Nephron progenitor cell (in vitro differentiated cells): Measurements from ENCODE around the gene NFATC1.

Source experiments
- DNase-seq: peaks from one replicate; pipeline ENCODE4 v3.0.0; 2021
- H3K27ac Mint-ChIP-seq: 2 replicates; pipeline ENCODE4 v1.8.0; 2021; ENCODE audit warnings: mild to moderate bottlenecking, moderate library complexity, mixed read lengths
- H3K27me3 Mint-ChIP-seq: 2 replicates; pipeline ENCODE4 v1.8.0; 2021; ENCODE audit warnings: mild to moderate bottlenecking, low read depth, mixed read lengths; ENCODE audit not compliant: poor library complexity
- H3K36me3 Mint-ChIP-seq: 2 replicates; pipeline ENCODE4 v1.8.0; 2021; ENCODE audit warnings: low read depth, mixed read lengths
- H3K4me1 Mint-ChIP-seq: 2 replicates; pipeline ENCODE4 v1.8.0; 2021; ENCODE audit warnings: mixed read lengths
- H3K4me3 Mint-ChIP-seq: 2 replicates; pipeline ENCODE4 v1.8.0; 2021; ENCODE audit warnings: mild to moderate bottlenecking, moderate library complexity, mixed read lengths
- H3K9me3 Mint-ChIP-seq: 2 replicates; pipeline ENCODE4 v1.8.0; 2021; ENCODE audit warnings: mild to moderate bottlenecking, moderate library complexity, mixed read lengths
- TF ChIP-seq, protein P1 (sequence below): fragments of 200-600 bp; sonication (generic); IDR thresholded peaks from 2 replicates; pipeline ENCODE4 v1.5.0; 2021; ENCODE audit warnings: antibody characterized with exemption

NFATC1 gene

DNA sequence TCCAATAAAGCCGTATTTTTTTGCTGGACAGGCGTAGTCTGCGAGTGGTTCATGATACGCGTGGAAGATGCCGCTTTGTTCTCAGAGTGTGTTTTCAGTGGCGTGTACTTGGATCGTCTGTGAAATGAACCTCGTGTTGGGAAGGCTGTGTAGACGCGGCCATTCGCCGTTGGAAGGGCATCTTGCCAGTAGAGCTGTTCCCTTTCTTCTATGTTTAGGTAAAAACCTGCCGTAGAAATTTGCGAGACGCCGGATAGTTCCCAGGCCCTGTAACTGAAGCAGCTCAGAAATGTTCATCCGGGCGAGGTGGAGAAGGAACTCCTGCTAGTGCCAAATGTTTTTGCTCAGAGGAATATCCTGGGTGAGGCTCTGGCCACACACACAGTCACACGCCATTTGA, 133.6 kb downstream of the NFATC1 start:
- peaks cover 8% of the 10 kb centered on the region for H3K4me1 Mint-ChIP-seq
- TF ChIP-seq, protein P1, sequence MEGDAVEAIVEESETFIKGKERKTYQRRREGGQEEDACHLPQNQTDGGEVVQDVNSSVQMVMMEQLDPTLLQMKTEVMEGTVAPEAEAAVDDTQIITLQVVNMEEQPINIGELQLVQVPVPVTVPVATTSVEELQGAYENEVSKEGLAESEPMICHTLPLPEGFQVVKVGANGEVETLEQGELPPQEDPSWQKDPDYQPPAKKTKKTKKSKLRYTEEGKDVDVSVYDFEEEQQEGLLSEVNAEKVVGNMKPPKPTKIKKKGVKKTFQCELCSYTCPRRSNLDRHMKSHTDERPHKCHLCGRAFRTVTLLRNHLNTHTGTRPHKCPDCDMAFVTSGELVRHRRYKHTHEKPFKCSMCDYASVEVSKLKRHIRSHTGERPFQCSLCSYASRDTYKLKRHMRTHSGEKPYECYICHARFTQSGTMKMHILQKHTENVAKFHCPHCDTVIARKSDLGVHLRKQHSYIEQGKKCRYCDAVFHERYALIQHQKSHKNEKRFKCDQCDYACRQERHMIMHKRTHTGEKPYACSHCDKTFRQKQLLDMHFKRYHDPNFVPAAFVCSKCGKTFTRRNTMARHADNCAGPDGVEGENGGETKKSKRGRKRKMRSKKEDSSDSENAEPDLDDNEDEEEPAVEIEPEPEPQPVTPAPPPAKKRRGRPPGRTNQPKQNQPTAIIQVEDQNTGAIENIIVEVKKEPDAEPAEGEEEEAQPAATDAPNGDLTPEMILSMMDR: no peak
- H3K9me3 Mint-ChIP-seq: peaks cover 3% of the 10 kb centered on the region
- no peak for DNase-seq
- H3K27ac Mint-ChIP-seq: no peak overlapping the region
- H3K36me3 Mint-ChIP-seq: peaks cover 7% of the 10 kb centered on the region
- no peak overlapping the region for H3K4me3 Mint-ChIP-seq
- H3K27me3 Mint-ChIP-seq: peaks cover 38% of the 10 kb centered on the region

DNA sequence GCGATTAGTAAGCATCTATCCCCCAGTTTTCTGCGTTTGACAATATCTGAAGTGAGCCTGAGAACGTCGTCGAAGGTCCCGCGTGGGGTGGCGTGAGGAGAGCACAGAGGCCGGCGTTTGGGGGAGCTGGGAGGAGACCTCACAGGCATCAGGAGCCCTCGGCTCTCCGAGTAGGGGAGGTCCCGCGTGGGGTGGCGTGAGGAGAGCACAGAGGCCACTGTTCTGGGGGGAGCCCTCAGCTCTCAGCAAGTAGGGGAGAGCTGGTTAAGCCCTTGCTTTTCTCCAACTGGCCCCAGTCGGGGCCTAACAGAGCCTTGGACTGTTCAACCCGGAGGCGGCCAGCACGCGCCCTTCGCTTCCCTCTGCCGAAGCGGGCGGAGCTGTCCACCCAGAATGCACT, 134.3 kb downstream of the NFATC1 start:
- H3K27ac Mint-ChIP-seq: no peak overlapping the region
- no peak for DNase-seq
- H3K4me1 Mint-ChIP-seq: peaks cover 8% of the 10 kb centered on the region
- peaks cover 40% of the 10 kb centered on the region for H3K27me3 Mint-ChIP-seq
- TF ChIP-seq, protein P1: no peak
- H3K9me3 Mint-ChIP-seq: peaks cover 3% of the 10 kb centered on the region
- no peak overlapping the region for H3K4me3 Mint-ChIP-seq
- peaks cover 7% of the 10 kb centered on the region for H3K36me3 Mint-ChIP-seq

DNA sequence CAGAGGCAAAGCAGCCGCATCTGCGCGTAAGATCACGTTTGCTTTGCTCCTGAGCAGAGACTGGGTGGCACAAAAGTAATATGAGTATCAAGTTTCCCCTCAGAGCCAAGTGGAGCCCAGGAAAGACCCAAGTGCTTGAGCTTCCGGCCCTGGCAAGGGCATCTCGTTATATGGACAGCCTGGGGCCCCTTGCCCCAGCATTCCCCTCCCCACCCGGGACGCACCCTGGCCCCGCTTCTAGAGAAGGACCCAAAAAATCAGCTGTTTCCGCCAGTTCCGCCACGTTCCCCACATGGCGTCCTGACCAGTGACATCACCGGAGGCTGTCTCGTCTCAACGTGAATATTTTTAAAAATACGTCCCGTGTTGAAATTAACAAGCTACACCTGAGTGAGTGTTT, 135.1 kb downstream of the NFATC1 start:
- H3K27ac Mint-ChIP-seq: no peak overlapping the region
- H3K36me3 Mint-ChIP-seq: peaks cover 7% of the 10 kb centered on the region
- peaks cover 45% of the 10 kb centered on the region for H3K27me3 Mint-ChIP-seq
- no peak overlapping the region for H3K4me3 Mint-ChIP-seq
- DNase-seq: no peak
- TF ChIP-seq, protein P1: no peak
- peaks cover 8% of the 10 kb centered on the region for H3K4me1 Mint-ChIP-seq
- peaks cover 3% of the 10 kb centered on the region for H3K9me3 Mint-ChIP-seq

DNA sequence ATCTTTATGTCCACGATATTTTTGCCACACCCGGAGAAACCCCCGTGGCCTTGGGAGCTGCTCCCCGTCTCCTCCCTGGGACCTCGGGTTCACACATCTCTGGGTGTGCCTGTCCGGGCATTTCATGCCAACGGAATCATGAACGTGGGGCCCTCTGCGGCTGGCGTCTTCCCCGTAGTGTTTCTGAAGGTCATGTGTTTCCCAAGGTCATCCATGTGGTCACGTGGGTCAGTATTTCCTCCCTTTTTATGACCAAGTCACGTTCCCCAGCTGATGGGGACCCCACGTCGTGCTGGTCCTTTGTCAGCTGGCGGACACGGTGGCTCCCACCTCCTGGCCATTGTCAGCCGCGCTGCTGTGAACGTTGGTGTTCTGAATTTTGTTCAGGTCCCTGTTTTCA, 135.7 kb downstream of the NFATC1 start:
- Mint-ChIP-seq H3K4me1 (peaks cover 8% of the 10 kb centered on the region), H3K27ac (no peak overlapping the region), H3K36me3 (peaks cover 7% of the 10 kb centered on the region), H3K27me3 (peaks cover 47% of the 10 kb centered on the region), H3K4me3 (no peak overlapping the region), H3K9me3 (peaks cover 3% of the 10 kb centered on the region)
- TF ChIP-seq, protein P1: no peak
- DNase-seq: no peak

DNA sequence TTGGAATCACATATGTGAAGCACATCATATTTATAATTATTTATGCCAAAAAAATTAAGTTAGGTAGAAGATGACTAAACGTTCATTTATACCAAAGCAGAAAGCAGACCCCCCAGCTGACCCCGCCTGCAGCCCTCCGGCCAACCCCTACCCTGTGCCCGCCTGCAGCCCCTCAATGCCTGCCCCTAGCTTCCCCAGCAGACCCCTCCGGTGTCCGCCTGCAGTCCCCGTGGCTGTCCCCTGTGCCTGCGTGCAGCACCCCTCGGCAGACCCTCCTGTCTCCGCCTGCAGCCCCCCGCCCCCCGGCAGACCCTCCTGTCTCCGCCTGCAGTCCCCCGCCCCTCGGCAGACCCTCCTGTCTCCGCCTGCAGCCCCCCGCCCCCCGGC, 136.2 kb downstream of the NFATC1 start:
- peaks cover 8% of the 10 kb centered on the region for H3K4me1 Mint-ChIP-seq
- H3K27me3 Mint-ChIP-seq: peaks cover 48% of the 10 kb centered on the region
- TF ChIP-seq, protein P1: no peak
- no peak overlapping the region for H3K27ac Mint-ChIP-seq
- peaks cover 3% of the 10 kb centered on the region for H3K9me3 Mint-ChIP-seq
- H3K36me3 Mint-ChIP-seq: peaks cover 7% of the 10 kb centered on the region
- no peak overlapping the region for H3K4me3 Mint-ChIP-seq
- DNase-seq: no peak

DNA sequence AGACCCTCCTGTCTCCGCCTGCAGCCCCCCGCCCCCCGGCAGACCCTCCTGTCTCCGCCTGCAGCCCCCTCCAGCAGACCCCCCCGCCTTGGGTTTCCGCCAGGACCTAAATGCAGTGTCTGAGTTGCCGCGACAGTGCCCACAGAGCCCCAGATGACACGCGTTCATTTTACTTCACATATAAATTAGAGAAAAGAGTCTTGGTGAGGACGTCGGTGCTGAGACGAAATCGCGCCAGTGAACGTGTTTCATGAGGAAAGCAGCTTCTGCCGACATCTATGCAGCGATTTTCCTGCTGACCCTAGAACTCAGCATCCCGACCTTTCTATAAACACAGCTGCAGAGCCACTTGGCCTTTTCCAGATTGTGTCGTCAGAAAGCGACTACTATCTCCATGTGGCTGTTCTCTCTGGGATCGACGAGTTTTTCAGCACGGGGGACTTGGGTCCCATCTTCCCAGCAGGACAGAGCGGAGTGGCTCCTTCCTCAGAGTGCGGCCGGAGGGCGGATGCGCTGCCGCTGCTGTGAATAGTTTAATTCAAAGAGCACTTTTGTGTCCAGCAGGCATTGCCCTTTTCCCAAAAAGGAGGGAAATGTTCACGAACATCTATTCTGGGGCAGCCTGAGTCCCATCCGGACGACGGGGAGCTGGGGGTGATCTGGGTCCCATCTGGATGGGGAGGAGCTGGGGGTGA, 136.7 kb downstream of the NFATC1 start:
- no peak overlapping the region for H3K4me3 Mint-ChIP-seq
- peaks cover 4% of the 10 kb centered on the region for H3K9me3 Mint-ChIP-seq
- DNase-seq: no peak
- H3K27ac Mint-ChIP-seq: no peak overlapping the region
- TF ChIP-seq, protein P1: no peak
- peaks cover 47% of the 10 kb centered on the region for H3K27me3 Mint-ChIP-seq
- H3K4me1 Mint-ChIP-seq: peaks cover 8% of the 10 kb centered on the region
- H3K36me3 Mint-ChIP-seq: peaks cover 7% of the 10 kb centered on the region
